Measurements from ENCODE around the gene AHR.

Gene AHR

GRCh38 chr7:17304926-17305325, 6.5 kb downstream of the AHR start:
- no peak for DNase-seq (ENCODE audit: low read depth)

GRCh38 chr7:17305387-17306171, 7.1 kb downstream of the AHR start:
- DNase-seq (ENCODE audit: low read depth) = no peak

DNA sequence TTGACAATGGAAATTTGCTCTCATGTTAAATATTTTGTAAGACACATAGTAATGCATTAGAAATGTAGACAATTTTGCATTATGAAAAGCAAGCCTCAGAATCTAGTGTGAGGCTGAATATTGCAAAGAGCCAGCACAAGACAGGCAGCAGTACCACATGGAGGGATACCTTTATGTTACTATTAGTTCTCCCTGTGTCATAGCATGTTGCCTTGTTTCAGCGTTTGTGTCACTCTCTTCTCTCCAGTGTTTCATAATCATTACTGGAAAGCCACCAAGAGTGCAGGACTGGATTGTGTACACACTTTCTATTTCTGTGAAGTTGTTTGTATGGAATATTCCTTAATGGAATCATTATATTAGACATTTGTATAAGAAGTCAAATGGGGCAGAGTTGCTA, 8.5 kb downstream of the AHR start:
- no peak for DNase-seq (ENCODE audit: low read depth)

DNA sequence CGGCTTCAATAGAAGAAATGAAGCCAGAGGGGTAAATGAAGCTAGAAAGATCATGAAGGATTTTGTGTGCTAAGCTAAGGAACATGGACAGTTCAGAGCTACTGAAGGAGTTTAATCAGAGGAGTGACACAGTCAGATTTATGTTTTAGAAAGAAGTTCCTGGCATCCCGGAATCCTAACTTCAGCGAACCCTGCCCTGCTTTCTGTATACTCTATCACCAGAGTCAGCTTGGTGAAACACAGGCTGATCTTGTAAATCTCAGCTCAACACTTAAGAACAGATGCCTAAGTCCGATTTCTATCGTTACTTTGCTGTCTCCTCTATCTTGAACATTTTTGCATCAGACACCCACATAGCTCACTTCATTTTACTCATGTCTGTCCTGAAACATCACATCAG, 9.1 kb downstream of the AHR start:
- no peak for DNase-seq (ENCODE audit: low read depth)

GRCh38 chr7:17307969-17308648, 9.7 kb downstream of the AHR start:
- DNase-seq (ENCODE audit: low read depth) = no peak

DNA sequence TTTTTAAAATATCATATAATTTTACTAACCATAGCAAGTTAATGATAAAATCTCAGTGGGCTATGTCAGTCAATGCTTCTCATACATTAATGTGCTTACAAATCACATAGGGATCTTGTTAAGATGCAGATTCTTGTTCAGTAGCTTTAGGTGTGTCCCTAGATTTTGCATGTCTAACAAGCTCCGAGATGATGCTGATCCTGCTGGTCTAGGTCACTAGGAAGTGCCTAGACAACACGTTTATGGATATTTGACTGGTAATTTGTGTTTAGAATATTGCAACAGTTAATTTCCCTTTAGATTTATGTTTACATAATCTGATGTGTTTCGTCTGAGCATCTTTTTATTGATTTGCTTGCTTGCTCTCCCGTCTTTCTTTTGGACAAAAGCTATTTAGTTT, 12.7 kb downstream of the AHR start:
- DNase-seq (ENCODE audit: low read depth) = no peak

GRCh38 chr7:17311952-17312351, 13.5 kb downstream of the AHR start:
- no peak for DNase-seq (ENCODE audit: low read depth)

- DNase-seq (ENCODE audit: low read depth) = no peak
Observed at GRCh38 chr7:17312641-17313040, 14.2 kb downstream of the AHR start.

DNA sequence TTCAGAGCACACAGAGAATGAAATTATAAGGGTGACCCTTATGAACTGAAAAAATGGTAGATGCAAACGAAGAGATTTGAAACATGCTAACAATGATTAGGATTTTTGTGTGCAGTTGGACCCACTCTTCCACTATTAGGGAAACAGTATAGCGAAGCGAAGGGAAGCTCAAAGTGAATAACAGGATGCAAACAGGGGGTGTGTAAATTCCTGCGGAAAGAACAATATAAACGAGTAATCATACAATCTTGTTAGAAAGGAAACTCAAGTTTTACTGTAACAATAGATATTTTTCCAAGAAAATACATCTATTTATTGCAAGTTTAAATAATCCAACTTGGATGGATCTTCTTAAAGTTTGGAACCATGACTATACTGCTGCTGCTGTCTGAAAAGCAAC, 14.7 kb downstream of the AHR start:
- DNase-seq (ENCODE audit: low read depth) = no peak

DNA sequence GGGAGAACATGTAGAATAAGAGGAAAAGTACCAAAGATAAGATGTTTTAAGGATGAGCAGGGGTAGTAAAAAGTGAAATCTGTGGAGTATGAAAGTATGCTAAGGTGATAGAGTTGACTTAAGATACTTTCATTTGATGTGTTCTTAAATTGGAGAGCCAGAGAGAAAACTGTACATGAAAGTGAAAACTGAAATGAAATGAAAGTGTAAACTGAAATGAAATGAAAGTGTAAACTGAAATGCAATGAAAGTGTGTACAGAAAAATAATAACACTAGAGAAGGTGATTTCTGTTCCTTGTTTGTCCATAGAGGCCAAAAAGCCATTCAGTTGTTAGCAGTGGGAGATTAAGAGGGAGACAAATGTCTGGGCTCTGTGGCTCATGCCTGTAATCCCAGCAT, 17.5 kb downstream of the AHR start:
- no peak for DNase-seq (ENCODE audit: low read depth)

DNA sequence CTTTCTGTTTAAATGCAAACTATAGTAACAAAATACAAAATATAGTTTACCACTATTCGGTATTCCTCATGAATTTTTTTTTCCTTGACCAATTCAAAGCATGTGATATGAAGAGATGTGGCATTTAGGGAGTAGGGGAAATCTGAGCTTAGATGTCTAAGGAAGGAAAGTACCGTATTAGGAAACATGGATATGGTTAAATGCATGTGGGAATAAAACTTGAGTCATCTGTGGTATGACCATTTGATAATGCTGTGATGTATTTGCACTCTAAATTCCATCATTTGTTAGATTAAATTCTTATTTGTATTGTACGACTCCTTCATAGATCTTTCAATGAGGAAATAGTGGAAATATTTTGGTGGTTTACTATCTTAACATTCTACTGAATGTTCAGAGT, 19.7 kb downstream of the AHR start:
- DNase-seq (ENCODE audit: low read depth) = no peak

GRCh38 chr7:17319164-17320101, 21.0 kb downstream of the AHR start:
- no peak for DNase-seq (ENCODE audit: low read depth)

- DNase-seq (ENCODE audit: low read depth) = no peak
Observed at GRCh38 chr7:17320102-17320497, 21.6 kb downstream of the AHR start.

DNA sequence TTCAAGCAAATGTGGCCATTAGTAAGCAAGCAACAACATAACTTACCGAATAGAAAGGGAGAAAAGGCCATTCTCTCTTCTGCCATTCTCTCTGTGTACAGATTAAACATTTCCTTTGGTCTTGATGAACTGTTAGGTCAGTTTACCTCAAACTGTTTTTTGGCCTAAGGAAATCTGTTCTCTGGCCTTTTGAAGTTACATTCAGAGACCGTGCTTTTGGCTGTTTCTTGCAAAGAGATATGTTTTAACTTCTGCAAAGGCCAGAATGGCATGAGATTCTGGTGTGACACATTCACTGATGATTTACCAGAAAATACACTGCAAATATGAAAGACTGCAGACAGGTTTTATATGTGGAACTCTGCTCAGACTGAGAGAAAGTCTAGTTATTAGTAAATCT, 22.2 kb downstream of the AHR start:
- no peak for DNase-seq (ENCODE audit: low read depth)

DNA sequence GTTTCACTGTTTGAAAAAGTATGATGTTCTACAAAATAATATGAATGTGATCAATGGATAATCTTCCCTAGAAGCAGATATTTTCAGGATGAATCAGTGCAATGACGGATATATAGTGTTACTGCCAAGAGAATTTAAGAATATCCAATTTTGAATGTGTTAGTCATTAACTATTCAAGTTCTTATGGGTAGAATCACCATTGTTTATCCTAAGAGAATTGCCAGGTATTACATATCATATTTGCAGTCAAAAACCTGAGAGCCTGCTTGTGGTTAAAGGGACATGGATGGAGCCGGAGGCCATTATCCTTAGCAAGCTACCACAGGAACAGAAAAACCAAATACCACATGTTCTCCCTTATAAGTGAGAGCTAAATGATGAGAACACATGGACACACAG, 26.9 kb downstream of the AHR start:
- no peak for DNase-seq (ENCODE audit: low read depth)

GRCh38 chr7:17326378-17326777, 27.9 kb downstream of the AHR start:
- DNase-seq (ENCODE audit: low read depth) = no peak

- DNase-seq (ENCODE audit: low read depth) = no peak
Observed at GRCh38 chr7:17328641-17329040, 30.2 kb downstream of the AHR start.

DNA sequence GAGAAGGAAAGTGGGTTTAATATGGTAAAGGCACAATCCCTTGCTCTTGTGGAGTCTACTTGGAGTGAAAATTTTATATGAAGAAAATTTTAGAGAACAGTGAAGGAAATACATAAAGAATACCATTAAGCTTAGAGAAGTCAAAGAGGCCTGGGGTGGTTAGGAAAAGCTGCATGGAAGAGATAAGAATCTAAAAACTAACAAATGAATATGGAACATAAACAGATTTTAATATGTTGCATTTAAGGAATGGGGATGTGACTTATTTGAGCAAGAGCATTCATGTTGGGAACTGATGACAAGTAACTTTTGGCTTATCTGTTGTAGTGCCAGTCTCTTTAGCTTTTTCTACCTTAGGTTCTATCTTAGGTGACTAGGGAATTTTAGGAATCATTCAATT, 31.0 kb downstream of the AHR start:
- DNase-seq (ENCODE audit: low read depth) = no peak

GRCh38 chr7:17331891-17332501, 33.5 kb downstream of the AHR start:
- no peak for DNase-seq (ENCODE audit: low read depth)

DNA sequence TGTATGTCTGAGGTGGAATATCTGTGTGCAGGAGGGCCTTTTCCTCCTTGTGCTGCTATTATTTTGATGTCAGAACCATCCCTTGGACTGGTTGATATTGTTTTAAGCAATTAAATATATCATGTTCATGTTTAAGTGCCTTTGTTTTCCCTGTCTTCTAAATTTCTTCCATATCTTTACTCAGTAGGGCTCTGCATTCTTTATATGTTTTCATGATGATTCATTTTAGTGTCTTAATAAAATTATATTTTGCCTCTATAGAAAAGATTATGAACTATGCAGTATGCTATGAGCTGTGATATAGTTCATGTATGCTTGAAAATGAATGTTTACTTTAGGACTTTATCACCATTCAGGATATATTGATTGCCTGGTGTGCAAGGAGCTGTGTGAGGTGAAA, 34.8 kb downstream of the AHR start:
- DNase-seq (ENCODE audit: low read depth) = no peak

- no peak for DNase-seq (ENCODE audit: low read depth)
Observed at GRCh38 chr7:17336168-17336567, 37.7 kb downstream of the AHR start.

- DNase-seq (ENCODE audit: low read depth) = no peak
Observed at GRCh38 chr7:17339139-17339538, 40.7 kb downstream of the AHR start.
